ENCODE data around the gene CCDC68. TPM values are rescaled to one million over a fixed set of nuclear protein-coding genes. Genes with fewer than 3 reads are reported as not detected.

Gene CCDC68
- total and polyA plus RNA-seq, 2 of the 13 experiments (the other 11 are each of a cell fraction or from before 2014, with no cell fraction given): 4.6 to 13.3 TPM

DNA sequence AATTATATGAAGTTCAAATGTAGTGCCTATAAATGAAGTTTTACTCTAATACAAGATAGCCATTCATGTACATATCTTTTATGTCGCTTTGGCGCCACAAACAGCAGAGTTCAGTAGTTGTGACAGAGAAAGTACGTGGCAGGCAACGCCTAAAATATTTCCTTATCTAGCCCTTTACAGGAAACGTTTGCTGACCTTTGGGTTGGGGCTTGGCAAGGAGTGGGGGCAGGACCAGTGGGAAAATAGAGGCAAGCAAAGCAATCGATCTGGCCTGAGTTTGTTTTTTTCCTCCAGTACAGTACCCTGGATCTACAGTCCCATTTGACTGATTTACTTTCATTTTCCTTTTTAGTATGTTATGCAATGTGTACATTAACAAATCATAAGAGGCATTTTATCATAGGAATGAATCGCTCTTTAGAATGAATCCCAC is 13.1 kb downstream of the CCDC68 start (continued):
- no peak for TF ChIP-seq MNT (IDR thresholded peaks at IDR 0.05)
- TF ChIP-seq KLF15 (CRISPR knock-in tag; IDR thresholded peaks at IDR 0.05; ENCODE audit: borderline replicate concordance): peak; percentile 75; the same call in 1 of the 2 replicates
- TF ChIP-seq, protein P1, sequence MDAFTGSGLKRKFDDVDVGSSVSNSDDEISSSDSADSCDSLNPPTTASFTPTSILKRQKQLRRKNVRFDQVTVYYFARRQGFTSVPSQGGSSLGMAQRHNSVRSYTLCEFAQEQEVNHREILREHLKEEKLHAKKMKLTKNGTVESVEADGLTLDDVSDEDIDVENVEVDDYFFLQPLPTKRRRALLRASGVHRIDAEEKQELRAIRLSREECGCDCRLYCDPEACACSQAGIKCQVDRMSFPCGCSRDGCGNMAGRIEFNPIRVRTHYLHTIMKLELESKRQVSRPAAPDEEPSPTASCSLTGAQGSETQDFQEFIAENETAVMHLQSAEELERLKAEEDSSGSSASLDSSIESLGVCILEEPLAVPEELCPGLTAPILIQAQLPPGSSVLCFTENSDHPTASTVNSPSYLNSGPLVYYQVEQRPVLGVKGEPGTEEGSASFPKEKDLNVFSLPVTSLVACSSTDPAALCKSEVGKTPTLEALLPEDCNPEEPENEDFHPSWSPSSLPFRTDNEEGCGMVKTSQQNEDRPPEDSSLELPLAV (CRISPR knock-in tag; conservative IDR thresholded peaks at IDR 0.05; ENCODE audit: low read depth): no peak
- TF ChIP-seq GATAD2A (CRISPR knock-in tag; IDR thresholded peaks at IDR 0.05): peak; percentile 96
- TF ChIP-seq KLF13 (CRISPR knock-in tag; IDR thresholded peaks at IDR 0.05): no peak
- no peak for TF ChIP-seq ZKSCAN5 (CRISPR knock-in tag; IDR thresholded peaks at IDR 0.05)
- TF ChIP-seq ATF7-NPFF (CRISPR knock-in tag; IDR thresholded peaks at IDR 0.05; ENCODE audit: low read depth): no peak
- peak; percentile 60; the same call in 1 of the 2 replicates for TF ChIP-seq ARNT2 (CRISPR knock-in tag; IDR thresholded peaks at IDR 0.05; ENCODE audit: low read depth)
- no peak for TF ChIP-seq MIER2 (CRISPR knock-in tag; IDR thresholded peaks at IDR 0.05)
- TF ChIP-seq FOXA1 (IDR thresholded peaks at IDR 0.05): no peak
- peak; percentile 60 for TF ChIP-seq FOXA1 (CRISPR knock-in tag; IDR thresholded peaks at IDR 0.05)
- TF ChIP-seq KAT2B (IDR thresholded peaks at IDR 0.05; ENCODE audit: borderline replicate concordance, low read depth, low read length): peak; percentile 34; the same call in 1 of the 2 replicates
- TF ChIP-seq ZSCAN9 (CRISPR knock-in tag; IDR thresholded peaks at IDR 0.05; ENCODE audit: borderline replicate concordance): no peak
- peak; percentile 93 for TF ChIP-seq ZBTB20 (CRISPR knock-in tag; IDR thresholded peaks at IDR 0.05; ENCODE audit: borderline replicate concordance, low read depth)
- TF ChIP-seq ZNF468 (CRISPR knock-in tag; IDR thresholded peaks at IDR 0.05): no peak
- TF ChIP-seq SOX5 (CRISPR knock-in tag; IDR thresholded peaks at IDR 0.05; ENCODE audit: borderline replicate concordance): peak; percentile 83; the same call in 1 of the 2 replicates
- TF ChIP-seq SNAPC2 (CRISPR knock-in tag; IDR thresholded peaks at IDR 0.05): peak; percentile 75; the same call in 1 of the 2 replicates
- peak; percentile 61; the same call in 1 of the 2 replicates for TF ChIP-seq TOE1 (CRISPR knock-in tag; IDR thresholded peaks at IDR 0.05)
- TF ChIP-seq HNRNPLL (IDR thresholded peaks at IDR 0.05; ENCODE audit: low read depth, low read length, poor library complexity, severe bottlenecking): no peak
- TF ChIP-seq ELF1 (CRISPR knock-in tag; IDR thresholded peaks at IDR 0.05): peak; percentile 50; the same call in 1 of the 2 replicates
- TF ChIP-seq, protein P2, sequence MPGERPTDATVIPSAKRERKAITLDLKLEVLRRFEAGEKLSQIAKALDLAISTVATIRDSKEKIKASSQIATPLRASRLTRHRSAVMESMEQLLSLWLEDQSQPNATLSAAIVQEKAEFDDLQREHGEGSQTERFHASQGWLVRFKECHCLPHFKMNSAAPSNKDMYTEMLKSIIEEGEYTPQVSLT (CRISPR knock-in tag; IDR thresholded peaks at IDR 0.05; ENCODE audit: borderline replicate concordance, low read depth): no peak
- no peak for TF ChIP-seq ZNF326 (CRISPR knock-in tag; IDR thresholded peaks at IDR 0.05; ENCODE audit: borderline replicate concordance)
- no peak for TF ChIP-seq ZNF180 (CRISPR knock-in tag; IDR thresholded peaks at IDR 0.05; ENCODE audit: borderline replicate concordance, low read depth)

Data from HepG2 (cell line).